HUES48 (cell line): ENCODE measurements around the gene RND2.
"Not testable (repeated sequence)": the region's sequence is repeated elsewhere in the genome, so short reads cannot be mapped to it uniquely, and the experiment has no call there.

ENCODE experiments used
- H3K27ac ChIP-seq: one replicate; pipeline ENCODE4 v1.7.0; 2013; ENCODE audit warnings: low read depth, low read length, inconsistent platforms
- H3K27me3 ChIP-seq: 2 replicates; pipeline ENCODE4 v1.6.1; 2013; ENCODE audit warnings: mild to moderate bottlenecking, low read length; ENCODE audit not compliant: control insufficient read depth, insufficient read depth
- H3K36me3 ChIP-seq: 2 replicates; pipeline ENCODE4 v1.6.1; 2013; ENCODE audit warnings: low read length; ENCODE audit not compliant: control insufficient read depth, insufficient read depth
- H3K4me1 ChIP-seq: 2 replicates; pipeline ENCODE4 v1.6.1; 2013; ENCODE audit warnings: mild to moderate bottlenecking, low read length; ENCODE audit not compliant: control insufficient read depth, insufficient read depth
- H3K4me3 ChIP-seq: 2 replicates; pipeline ENCODE4 v1.5.1; 2013; ENCODE audit warnings: mild to moderate bottlenecking, low read depth, low read length
- H3K9ac ChIP-seq: 2 replicates; pipeline ENCODE4 v1.6.1; 2013; ENCODE audit warnings: mild to moderate bottlenecking, low read depth, low read length, moderate library complexity
- H3K9me3 ChIP-seq: 2 replicates; pipeline ENCODE4 v1.6.1; 2013; ENCODE audit warnings: low read length; ENCODE audit not compliant: control insufficient read depth, insufficient read depth

Gene RND2, protein sequence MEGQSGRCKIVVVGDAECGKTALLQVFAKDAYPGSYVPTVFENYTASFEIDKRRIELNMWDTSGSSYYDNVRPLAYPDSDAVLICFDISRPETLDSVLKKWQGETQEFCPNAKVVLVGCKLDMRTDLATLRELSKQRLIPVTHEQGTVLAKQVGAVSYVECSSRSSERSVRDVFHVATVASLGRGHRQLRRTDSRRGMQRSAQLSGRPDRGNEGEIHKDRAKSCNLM

DNA sequence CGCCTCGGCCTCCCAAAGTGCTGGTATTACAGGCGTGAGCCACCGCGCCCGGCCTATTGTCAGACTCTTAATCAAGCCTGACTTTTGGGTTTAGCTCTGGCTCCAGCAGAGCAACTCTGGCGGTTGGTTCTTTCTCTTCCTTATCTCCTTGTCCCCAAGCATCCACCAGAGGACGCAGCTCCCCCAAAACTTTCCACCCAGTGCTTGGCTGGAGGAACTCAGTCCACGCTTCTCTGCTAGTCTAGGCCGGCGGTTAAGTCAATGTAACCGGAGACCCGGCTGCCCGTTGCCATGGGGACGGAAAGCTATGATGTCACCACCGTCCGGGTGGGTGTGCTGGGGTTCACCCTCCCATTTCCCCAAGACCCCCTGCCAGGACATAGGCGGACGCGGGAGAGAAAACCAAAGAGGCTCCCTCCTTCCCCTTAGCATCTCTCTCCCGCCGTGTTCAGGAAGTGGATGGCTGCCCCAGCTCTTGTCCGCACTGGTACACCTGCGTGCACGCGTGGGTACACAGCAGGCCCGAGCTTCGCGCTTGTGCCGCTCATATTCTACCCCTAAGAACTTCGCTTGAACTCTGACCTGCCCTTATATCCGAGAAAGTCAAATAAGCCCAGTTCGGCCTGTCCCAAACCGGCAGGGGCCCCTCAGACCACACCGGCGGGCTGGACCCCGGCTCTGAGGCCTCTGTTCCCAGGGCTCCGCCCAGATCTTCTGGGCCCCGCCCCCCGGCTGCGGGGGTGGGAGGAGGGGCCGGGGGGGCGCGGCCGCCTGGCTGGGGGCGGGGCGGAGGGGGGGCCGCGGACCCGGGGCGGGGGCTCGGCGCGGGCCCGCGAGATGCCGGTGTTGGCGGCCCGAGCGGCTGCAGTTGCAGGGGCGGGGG, at the start of gene RND2:
TSS of gene RND2 (plus strand) at position 825 of the 883 bp plus-strand sequence. CDS start 117 bp downstream, outside the sequence.
- Histone ChIP-seq H3K4me1 (peaks cover 29% of the 10 kb centered on the region), H3K27ac (peak within 1 kb of the TSS; percentile 98), H3K9me3 (no peaks in the 10 kb centered on the region), H3K36me3 (peaks cover 27% of the 10 kb centered on the region), H3K27me3 (no peaks in the 10 kb centered on the region), H3K4me3 (peak within 1 kb of the TSS; percentile 94), H3K9ac (peak within 1 kb of the TSS; percentile 90)

GRCh38 chr17:42975265-42975664, 49.8 kb upstream of the RND2 start:
- Histone ChIP-seq H3K4me1 (no peaks in the 10 kb centered on the region), H3K9ac (no peak overlapping the region), H3K36me3 (no peaks in the 10 kb centered on the region), H3K27ac (no peak overlapping the region), H3K27me3 (no peaks in the 10 kb centered on the region), H3K4me3 (no peak overlapping the region), H3K9me3 (no peaks in the 10 kb centered on the region)

DNA sequence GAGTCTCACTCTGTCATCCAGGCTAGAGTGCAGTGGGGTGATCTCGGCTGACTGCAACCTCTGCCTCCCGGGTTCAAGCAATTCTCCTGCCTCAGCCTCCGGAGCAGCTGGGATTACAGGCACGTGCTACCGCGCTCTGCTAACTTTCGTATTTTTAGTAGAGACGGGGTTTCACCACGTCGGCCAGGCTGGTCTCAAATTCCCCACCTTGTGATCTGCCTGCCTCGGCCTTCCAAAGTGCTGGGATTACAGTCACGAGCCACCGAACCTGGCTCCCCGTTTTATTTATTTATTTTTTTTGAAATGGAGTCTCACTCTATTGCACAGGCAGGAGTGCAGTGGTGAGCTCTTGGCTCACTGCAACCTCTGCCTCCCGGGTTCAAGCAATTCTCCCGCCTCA, 49.3 kb upstream of the RND2 start:
- not testable (repeated sequence) for H3K27me3 ChIP-seq, H3K4me1 ChIP-seq, H3K4me3 ChIP-seq, H3K36me3 ChIP-seq, H3K9ac ChIP-seq, H3K9me3 ChIP-seq, H3K27ac ChIP-seq

GRCh38 chr17:42979511-42980273, 45.3 kb upstream of the RND2 start, which contains the start of gene PTGES3L:
TSS of gene PTGES3L (minus strand) at chr17:42980080. CDS start at chr17:42980053, 27 bp downstream.
- Histone ChIP-seq H3K4me3 (peak within 1 kb of the TSS; percentile 77), H3K27me3 (no peaks in the 10 kb centered on the region), H3K36me3 (peaks cover 5% of the 10 kb centered on the region; the same call in 1 of the 2 replicates), H3K27ac (peak within 1 kb of the TSS; percentile 94), H3K4me1 (0 out of 2 replicates have a peak, but pooled peaks cover 7% of the 10 kb centered on the region), H3K9ac (peak within 1 kb of the TSS; percentile 77), H3K9me3 (no peaks in the 10 kb centered on the region)

GRCh38 chr17:42980274-42980765, 44.7 kb upstream of the RND2 start, which contains the start of gene RUNDC1:
TSS of gene RUNDC1 (plus strand) at chr17:42980565. CDS start at chr17:42980577, 12 bp downstream.
- H3K9ac ChIP-seq, result peak within 1 kb of the TSS; percentile 77
- no peaks in the 10 kb centered on the region for H3K9me3 ChIP-seq
- peak within 1 kb of the TSS; percentile 94 for H3K27ac ChIP-seq
- no peaks in the 10 kb centered on the region for H3K27me3 ChIP-seq
- peaks cover 10% of the 10 kb centered on the region; the same call in 1 of the 2 replicates for H3K36me3 ChIP-seq
- peak within 1 kb of the TSS; percentile 77 for H3K4me3 ChIP-seq
- 0 out of 2 replicates have a peak, but pooled peaks cover 7% of the 10 kb centered on the region for H3K4me1 ChIP-seq

- Histone ChIP-seq H3K4me3 (peak overlapping the region; percentile 77), H3K9ac (peak overlapping the region; percentile 77), H3K27me3 (no peaks in the 10 kb centered on the region), H3K27ac (peak overlapping the region; percentile 94), H3K36me3 (peaks cover 10% of the 10 kb centered on the region; the same call in 1 of the 2 replicates), H3K9me3 (no peaks in the 10 kb centered on the region), H3K4me1 (0 out of 2 replicates have a peak, but pooled peaks cover 7% of the 10 kb centered on the region)
These were observed 44.1 kb upstream of the RND2 start for GRCh38 chr17:42980766-42981397.

DNA sequence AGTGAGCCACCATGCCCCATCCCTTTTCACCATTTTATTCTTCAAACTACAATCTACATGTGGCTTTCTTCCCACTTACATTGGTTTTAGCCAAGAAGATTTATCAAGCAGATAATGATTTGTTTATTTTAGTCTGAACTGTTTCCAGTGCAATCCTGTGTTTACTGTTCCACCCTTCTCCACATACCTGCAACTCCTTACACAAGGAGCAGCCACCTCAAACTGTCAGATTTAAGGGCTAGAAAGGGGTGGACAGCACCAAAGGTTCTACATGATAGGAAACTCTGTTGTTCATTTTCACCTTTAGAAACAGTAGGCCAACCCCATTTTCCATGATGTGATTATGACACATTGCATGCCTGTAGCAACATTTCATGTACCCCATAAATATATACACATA, 42.8 kb upstream of the RND2 start:
- 0 out of 2 replicates have a peak, but pooled peaks cover 7% of the 10 kb centered on the region for H3K4me1 ChIP-seq

GRCh38 chr17:42985225-42985624, 39.8 kb upstream of the RND2 start:
- Histone ChIP-seq H3K4me3 (no peak overlapping the region), H3K9ac (no peak overlapping the region), H3K27ac (no peak overlapping the region)

More for the DNA sequence above, 42.8 kb upstream of the RND2 start:
- peaks cover 17% of the 10 kb centered on the region for H3K36me3 ChIP-seq
- H3K9me3 ChIP-seq, result no peaks in the 10 kb centered on the region
- H3K4me3 ChIP-seq, result no peak overlapping the region
- no peak overlapping the region for H3K27ac ChIP-seq
- no peak overlapping the region for H3K9ac ChIP-seq
- H3K27me3 ChIP-seq, result no peaks in the 10 kb centered on the region

DNA sequence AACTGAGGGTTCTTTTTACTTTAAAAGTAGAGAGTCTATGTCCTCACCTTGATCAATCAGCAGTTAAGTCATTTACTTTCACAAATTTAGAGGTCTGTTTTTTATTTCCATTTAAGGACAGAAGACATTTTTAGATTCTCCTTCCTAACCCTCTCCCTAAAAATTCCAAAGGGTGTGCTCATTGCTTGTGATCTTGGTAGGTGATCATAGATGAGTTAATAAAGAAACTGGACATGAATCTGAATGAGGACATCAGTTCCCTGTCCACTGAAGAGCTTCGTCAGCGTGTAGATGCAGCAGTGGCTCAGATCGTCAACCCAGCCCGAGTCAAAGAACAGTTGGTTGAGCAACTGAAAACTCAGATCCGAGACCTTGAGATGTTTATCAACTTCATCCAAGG, 35.9 kb upstream of the RND2 start:
- H3K9ac ChIP-seq, result no peak overlapping the region

More at GRCh38 chr17:42985225-42985624, 39.8 kb upstream of the RND2 start:
- H3K9me3 ChIP-seq, result no peaks in the 10 kb centered on the region
- 0 out of 2 replicates have a peak, but pooled peaks cover 7% of the 10 kb centered on the region for H3K4me1 ChIP-seq
- no peaks in the 10 kb centered on the region for H3K27me3 ChIP-seq
- peaks cover 46% of the 10 kb centered on the region for H3K36me3 ChIP-seq

More for the DNA sequence above, 35.9 kb upstream of the RND2 start:
- Histone ChIP-seq H3K36me3 (peaks cover 70% of the 10 kb centered on the region), H3K27me3 (no peaks in the 10 kb centered on the region), H3K4me1 (no peaks in the 10 kb centered on the region), H3K27ac (no peak overlapping the region), H3K4me3 (no peak overlapping the region), H3K9me3 (no peaks in the 10 kb centered on the region)
